GM04503 (cell line): ENCODE measurements around the gene IL1F10.
"Not testable (repeated sequence)": the region's sequence is repeated elsewhere in the genome, so short reads cannot be mapped to it uniquely, and the experiment has no call there.

Experiments
- DNase-seq: peaks from one replicate; pipeline ENCODE4 v3.0.0-alpha.2; 2012; ENCODE audit warnings: low read depth

IL1F10 gene

GRCh38 chr2:113081488-113082210 is 13.9 kb downstream of the IL1F10 start:
- no peak for DNase-seq

GRCh38 chr2:113083296-113083695 is 15.5 kb downstream of the IL1F10 start:
- DNase-seq, result no peak

DNA sequence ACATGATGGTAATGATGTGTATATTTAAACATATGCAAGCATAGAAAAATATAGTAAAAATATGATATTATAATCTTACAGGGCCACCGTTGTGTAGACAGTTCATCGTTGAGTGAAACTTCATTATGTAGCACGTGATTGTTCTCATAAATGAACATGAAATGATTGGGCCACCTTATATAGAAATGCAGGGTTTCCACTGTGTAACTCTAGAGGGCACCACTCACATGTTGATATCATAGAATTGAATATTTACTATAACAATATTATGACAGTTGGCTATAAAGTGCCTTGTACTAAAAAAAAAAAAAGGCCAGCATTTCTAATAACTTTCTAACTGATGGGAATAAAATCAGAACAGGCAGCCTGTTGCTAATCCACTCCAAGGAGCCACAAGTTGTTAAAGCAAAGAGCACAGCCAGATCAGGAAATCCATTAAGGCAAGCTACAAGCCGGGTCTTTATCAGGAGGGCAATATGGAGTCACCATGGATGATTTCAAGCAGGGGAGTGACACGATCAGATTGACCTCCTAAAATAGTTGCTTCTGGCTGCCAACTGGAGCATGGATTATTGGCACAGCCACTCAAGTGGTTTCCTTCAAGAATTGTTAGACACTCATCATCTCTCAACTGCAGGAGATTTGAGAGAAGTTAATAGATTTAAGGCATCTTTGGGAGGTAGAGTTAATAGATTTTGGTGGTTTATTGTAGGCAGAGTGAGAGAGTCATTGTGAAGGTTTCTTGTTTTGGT is 16.7 kb downstream of the IL1F10 start:
- no peak for DNase-seq

GRCh38 chr2:113085542-113085941 is 17.8 kb downstream of the IL1F10 start:
- DNase-seq, result no peak

GRCh38 chr2:113088213-113088992 is 20.6 kb downstream of the IL1F10 start:
- no peak for DNase-seq

DNA sequence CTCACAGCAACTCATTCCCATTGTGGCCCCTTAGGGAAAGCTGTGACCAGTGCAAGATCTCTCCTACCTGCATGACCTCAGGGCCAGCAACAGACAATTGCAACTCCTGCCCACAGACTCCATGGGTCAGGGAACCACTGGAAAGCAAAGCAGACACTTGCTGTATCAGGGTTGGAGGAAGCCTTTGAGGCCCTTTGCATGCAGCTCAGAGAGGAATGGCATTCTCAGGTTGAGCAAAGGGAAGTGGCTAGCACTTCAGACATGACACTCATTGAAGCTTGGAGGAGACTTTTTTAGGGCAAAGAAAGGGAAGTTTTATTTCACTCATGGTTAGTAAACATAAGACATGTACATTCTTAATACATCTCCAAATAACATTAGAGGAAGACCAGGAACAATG is 22.1 kb downstream of the IL1F10 start:
- DNase-seq, result no peak

- DNase-seq, result no peak
Measured at GRCh38 chr2:113091231-113091896, 23.6 kb downstream of the IL1F10 start.

DNA sequence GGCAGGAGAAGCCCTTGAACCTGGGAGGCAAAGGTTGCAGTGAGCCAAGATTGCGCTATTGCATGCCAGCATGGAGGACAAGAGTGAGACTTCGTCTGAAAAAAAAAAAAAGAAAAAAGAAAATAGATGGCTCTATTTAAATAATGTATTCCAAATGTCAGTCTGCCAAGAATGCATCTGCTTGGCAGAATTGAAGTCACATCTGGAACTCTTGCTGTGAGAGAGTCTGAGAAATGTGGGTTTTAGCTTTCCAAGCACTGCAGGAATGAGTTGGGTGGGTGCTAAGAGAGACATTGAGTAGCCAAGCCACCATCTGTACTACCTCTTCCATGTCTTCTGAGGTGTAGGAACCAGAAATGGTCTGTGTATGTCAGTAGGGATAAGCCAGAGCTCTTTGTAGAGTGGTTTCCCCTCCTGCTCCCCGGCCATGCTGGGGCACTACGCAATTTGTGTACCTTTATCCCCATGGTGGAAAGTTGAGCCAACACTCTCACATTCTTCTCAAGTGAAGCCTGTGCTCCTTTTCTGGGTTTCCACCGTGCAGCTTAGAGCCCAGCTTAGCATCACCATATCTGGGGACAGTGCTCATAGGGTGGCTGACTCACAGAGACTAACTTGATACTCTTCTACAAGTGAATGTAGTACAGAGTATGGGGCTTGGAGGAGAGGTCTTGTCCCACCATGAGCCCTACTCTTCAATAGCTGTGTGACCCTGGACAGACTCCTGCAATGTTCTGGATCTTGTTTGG is 25.3 kb downstream of the IL1F10 start:
- DNase-seq, result no peak

DNA sequence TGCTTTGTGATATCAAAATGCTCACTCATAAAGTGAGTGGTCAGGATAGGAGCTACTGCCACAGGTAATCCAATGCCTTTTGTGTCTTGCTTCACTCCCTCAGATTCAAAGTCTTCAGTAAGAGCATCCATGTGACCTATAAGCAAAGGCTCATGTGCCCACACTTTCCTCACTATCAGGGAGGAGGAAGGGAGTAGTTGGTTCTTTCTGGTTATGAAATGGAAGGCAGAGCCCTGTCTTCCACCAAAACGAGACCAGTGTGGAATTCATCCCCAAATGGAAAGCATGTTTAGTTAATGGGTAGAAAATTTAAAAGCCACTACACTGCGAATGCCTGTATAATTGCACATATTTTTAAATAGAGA is 25.8 kb downstream of the IL1F10 start:
- DNase-seq, result no peak

DNA sequence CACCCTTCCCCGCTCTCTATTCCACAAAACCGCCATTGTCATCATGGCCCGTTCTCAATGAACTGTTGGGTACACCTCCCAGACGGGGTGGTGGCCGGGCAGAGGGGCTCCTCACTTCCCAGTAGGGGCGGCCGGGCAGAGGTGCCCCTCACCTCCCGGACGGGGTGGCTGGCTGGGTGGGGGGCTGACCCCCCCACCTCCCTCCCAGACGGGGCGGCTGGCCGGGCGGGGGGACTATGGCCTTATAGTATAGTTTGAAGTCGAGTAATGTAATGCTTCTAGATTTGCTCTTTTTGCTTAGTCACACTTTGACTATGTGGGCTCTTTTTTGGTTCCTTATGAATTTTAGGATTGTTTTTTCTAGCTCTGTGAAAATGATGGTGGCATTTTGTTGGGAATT is 28.5 kb downstream of the IL1F10 start:
- not testable (repeated sequence) for DNase-seq

DNA sequence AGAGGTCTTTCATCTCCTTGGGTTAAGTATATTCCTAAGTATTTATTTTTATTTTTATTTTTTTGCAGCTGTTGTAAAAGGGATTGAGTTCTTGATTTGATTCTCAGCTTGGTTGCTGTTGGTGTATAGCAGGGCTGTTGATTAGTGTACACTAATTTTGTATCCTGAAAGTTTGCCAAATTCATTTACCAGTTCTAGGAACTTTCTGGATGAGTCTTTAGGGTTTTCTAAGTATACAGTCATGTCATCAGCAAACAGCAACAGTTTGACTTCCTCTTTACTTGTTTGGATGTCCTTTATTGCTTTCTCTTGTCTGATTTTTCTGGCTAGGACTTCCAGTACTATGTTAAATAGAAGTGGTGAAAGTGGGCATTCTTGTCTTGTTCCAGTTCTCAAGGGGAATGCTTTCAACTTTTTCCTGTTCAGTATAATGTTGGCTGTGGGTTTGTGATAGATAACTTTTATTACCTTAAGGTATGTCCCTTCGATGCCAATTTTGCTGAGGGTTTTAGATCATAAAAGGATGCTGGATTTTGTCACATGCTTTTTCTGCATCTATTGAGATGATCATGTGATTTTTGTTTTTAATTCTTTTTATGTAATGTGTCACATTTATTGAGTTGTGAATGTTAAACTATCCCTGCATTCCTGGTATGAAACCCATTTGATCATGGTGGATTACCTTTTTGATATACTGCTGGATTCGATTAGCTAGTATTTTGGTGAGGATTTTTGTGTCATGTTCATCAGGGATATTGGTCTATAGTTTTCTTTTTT is 29.3 kb downstream of the IL1F10 start:
- not testable (repeated sequence) for DNase-seq

GRCh38 chr2:113098041-113098440 is 30.3 kb downstream of the IL1F10 start:
- DNase-seq, result no peak

GRCh38 chr2:113098532-113098931 is 30.8 kb downstream of the IL1F10 start:
- no peak for DNase-seq

DNA sequence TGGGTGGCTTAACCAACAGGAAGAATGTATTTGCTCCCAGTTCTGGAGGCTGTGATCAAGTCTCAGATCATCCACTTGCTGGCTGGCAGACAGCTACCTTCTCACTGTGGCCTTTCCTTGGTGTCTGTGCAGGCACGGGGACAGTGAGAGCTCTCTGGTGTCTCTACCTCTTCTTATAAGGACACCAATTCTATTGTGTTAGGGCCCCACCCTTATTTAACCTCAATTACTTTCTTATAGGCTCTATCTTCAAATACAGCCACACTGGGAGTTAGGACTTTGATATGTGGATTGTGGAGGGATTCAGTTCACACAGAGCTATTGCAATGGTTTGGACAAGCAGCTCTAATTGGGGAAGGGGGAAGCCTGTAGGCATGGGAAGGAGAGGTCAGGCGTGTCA is 34.4 kb downstream of the IL1F10 start:
- no peak for DNase-seq

GRCh38 chr2:113103277-113103676 is 35.5 kb downstream of the IL1F10 start:
- no peak for DNase-seq

DNA sequence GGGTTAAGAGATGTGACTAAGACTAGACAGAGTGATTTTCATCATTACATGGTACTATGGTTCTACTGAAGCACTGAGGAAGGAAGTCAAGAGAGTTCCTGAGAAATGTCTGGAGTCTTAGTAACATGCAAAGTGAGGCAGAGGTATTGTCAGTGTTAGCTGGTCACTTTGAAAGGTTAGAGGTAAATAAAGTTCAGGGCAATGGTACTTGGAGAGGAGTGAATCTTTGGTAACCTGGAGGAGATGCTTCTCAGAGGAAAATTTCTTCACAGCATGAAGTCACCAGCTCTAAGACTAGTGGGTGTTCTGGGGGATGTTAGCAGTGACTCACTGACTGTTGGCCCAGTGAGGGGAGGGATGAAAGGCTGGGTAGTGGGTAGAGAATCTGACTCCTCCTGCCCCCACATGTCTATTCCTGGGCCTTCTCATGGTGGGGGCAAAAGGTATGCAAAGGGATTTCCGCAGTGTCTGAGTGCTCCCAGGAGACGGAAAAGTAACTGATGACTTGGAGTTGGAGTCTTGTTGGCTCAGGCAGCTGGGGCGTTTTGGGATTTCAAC is 36.4 kb downstream of the IL1F10 start:
- no peak for DNase-seq

- no peak for DNase-seq
Measured at GRCh38 chr2:113105047-113105785, 37.4 kb downstream of the IL1F10 start.

GRCh38 chr2:113111121-113111520 is 43.4 kb downstream of the IL1F10 start:
- DNase-seq, result no peak

DNA sequence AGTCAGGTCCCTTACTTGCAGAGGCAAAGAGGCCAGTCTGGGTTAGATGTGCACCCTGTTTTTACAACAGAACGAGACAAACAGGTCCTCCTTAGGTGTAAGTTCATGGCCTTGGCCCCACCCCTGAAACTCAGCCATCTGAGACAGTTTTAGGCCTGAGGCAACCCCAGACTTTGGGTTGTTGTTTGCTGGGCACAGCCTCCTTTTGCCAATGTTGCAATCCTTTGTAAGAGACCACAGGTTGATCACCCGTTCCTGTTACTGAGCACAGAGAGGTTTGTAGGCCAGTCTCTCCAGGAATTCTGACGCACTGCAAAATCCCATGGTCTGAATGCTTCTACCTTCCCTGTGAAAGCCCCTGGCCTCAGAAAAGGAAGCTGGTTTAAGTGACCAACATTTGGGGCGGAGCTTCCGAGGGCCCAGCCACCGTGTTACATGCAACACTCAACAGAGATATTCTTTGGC is 44.1 kb downstream of the IL1F10 start:
- no peak for DNase-seq

- no peak for DNase-seq
Measured at GRCh38 chr2:113112441-113112840, 44.7 kb downstream of the IL1F10 start.
